C4-2B (cell line): Measurements from ENCODE around the gene SLC7A9.
"Not testable (repeated sequence)": the region's sequence is repeated elsewhere in the genome, so short reads cannot be mapped to it uniquely, and the experiment has no call there.

Experiments used
- H3K27ac ChIP-seq: fragments of 450-650 bp; 2 replicates; pipeline ENCODE4 v1.5.1; 2017
- CTCF ChIP-seq: fragments of 450-650 bp; conservative IDR thresholded peaks from 2 replicates; pipeline ENCODE4 v1.5.1; 2017; ENCODE audit warnings: mild to moderate bottlenecking
- ZFX ChIP-seq: fragments of 450-650 bp; IDR thresholded peaks from 2 replicates; pipeline ENCODE4 v1.6.1; 2017

Gene SLC7A9

DNA sequence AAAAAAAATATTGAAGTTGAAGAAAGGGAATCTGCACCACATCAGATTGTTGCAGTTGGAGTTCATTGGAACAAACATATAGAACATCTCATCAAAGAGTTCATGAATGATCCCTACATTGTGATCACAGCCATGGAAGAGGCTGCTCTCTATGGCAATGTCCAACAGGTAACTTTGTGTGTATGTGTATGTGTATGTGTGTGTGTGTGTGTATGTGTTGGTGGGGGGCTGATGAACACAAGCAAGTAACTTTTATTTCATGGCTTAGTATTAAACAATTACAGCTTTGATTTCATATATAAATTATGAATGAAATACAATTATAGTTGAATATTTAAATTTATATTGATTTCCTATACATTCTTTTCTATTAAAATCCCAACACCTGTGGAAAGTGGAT, 69.4 kb downstream of the SLC7A9 start:
- TF ChIP-seq ZFX (no peak), CTCF (no peak)
- H3K27ac ChIP-seq = no peak overlapping the region

- TF ChIP-seq CTCF = no peak
- TF ChIP-seq ZFX = no peak
These were observed 71.4 kb downstream of the SLC7A9 start for GRCh38 chr19:32798201-32798600.

GRCh38 chr19:32789429-32789828, 80.1 kb downstream of the SLC7A9 start:
- no peak overlapping the region for H3K27ac ChIP-seq
- TF ChIP-seq CTCF = no peak
- TF ChIP-seq ZFX = no peak

More at GRCh38 chr19:32798201-32798600, 71.4 kb downstream of the SLC7A9 start:
- H3K27ac ChIP-seq = no peak overlapping the region

DNA sequence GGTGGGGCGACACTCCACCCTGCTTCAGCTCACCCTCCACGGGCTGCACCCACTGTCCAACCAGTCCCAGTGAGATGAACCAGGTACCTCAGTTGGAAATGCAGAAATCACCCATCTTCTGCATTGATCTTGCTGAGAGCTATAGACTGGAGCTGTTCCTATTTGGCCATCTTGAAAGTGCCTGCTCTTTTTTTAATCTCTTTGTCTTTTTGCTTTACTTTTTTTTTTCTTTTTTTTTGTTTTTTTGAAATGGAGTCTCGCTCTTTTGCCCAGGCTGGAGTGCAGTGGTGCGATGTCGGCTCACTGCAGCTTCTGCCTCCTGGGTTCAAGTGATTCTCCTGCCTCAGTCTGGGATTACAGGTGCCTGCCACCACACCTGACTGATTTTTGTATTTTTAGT, 81.7 kb downstream of the SLC7A9 start:
- not testable (repeated sequence) for H3K27ac ChIP-seq

GRCh38 chr19:32787161-32787813, 82.3 kb downstream of the SLC7A9 start:
- H3K27ac ChIP-seq = not testable (repeated sequence)

GRCh38 chr19:32782089-32782488, 87.5 kb downstream of the SLC7A9 start:
- H3K27ac ChIP-seq = not testable (repeated sequence)

DNA sequence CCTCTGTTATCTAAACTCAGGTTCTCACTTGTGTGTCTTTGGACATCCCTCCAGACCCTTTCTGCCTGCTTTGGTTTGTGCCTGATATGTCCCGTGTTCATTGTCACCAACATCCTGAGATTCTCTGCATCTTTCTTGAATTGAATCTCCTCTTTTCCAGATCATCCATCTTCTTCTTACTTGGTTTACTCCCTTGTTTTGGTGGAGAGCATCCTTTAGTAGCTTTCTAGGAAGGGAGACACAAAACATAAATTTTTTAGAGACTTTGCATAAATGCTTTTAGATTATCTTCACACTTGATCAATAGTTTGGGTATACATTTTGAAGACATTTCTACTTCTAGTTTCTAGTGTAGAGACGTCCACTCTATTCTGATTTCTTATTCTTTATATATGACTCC, 88.3 kb downstream of the SLC7A9 start:
- TF ChIP-seq ZFX (no peak), CTCF (no peak)
- no peak overlapping the region for H3K27ac ChIP-seq
